Activated CD8-positive, alpha-beta T cell treated with anti-CD3 and anti-CD28 coated beads, Interleukin-2, amount 10 ng/mL, durations not matched to agents 7 days and 5 days (primary cell): ENCODE measurements around the gene SYNPO. TPM values are rescaled to one million over a fixed set of nuclear protein-coding genes. Genes with fewer than 3 reads are reported as not detected.

Experiments
- ATAC-seq: fragments of 150-1000 bp; cut with Tn5 transposase; one replicate; pipeline ENCODE4 v1.10.0; 2021; ENCODE audit warnings: moderate library complexity
- CTCF ChIA-PET: fragments of 350-600 bp; sonication (Branson Sonifier 250); formaldehyde crosslinking; loops from one replicate; lab custom pipeline; 2021; ENCODE audit warnings: antibody characterized with exemption; lab: Charles Lee
- POLR2A ChIA-PET: fragments of 350-600 bp; sonication (Branson Sonifier 250); formaldehyde crosslinking; loops from one replicate; lab custom pipeline; 2021; ENCODE audit warnings: antibody characterized with exemption; lab: Charles Lee
- DNase-seq: peaks from one replicate; pipeline ENCODE4 v3.0.0-alpha.2; 2020
- H3K27ac Mint-ChIP-seq: one replicate; pipeline ENCODE4 v1.8.0; 2021; ENCODE audit warnings: mild to moderate bottlenecking, mixed read lengths
- H3K27me3 Mint-ChIP-seq: one replicate; pipeline ENCODE4 v1.8.0; 2021; ENCODE audit warnings: low read depth, mixed read lengths
- H3K36me3 Mint-ChIP-seq: one replicate; pipeline ENCODE4 v1.8.0; 2021; ENCODE audit warnings: low read depth, mixed read lengths
- H3K4me1 Mint-ChIP-seq: one replicate; pipeline ENCODE4 v1.8.0; 2021; ENCODE audit warnings: low read depth, mixed read lengths
- H3K4me3 Mint-ChIP-seq: one replicate; pipeline ENCODE4 v1.8.0; 2021; ENCODE audit warnings: mild to moderate bottlenecking, mixed read lengths
- H3K9me3 Mint-ChIP-seq: one replicate; pipeline ENCODE4 v1.8.0; 2022; ENCODE audit warnings: mixed read lengths; ENCODE audit not compliant: insufficient read depth
- total RNA-seq, 2 experiments: library from RNA; stranded (reverse); gene quantifications; one replicate each; pipeline ENCODE4 v1.2.3, GENCODE V29; 2021

Gene SYNPO
- total RNA-seq, 2 experiments from 2014 or later = 0.10 TPM; not detected in 1

DNA sequence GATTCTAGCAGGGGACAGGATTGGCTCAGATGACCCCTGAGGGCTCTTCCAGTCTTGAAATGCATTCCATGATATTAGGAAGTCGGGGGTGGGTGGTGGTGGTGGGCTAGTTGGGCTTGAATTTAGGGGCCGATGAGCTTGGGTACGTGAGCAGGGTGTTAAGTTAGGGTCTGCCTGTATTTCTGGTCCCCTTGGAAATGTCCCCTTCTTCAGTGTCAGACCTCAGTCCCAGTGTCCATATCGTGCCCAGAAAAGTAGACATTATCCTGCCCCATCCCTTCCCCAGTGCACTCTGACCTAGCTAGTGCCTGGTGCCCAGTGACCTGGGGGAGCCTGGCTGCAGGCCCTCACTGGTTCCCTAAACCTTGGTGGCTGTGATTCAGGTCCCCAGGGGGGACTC is 17.7 kb downstream of the SYNPO start:
- H3K4me3 Mint-ChIP-seq = no peak overlapping the region
- H3K9me3 Mint-ChIP-seq = no peaks in the 10 kb centered on the region
- ChIA-PET POLR2A (interaction anchor here (1.0 to 3.1 kb wide), 2 partner anchors 43 to 121 kb away, joined by 3 to 10 read pairs; partner anchors contain the start of gene RBM22), CTCF (interaction anchor here (1.2 to 3.1 kb wide), 5 partner anchors 43 to 201 kb away, joined by 3 to 25 read pairs (median 5); partner anchors contain the start of genes IRGM and RBM22)
- H3K27me3 Mint-ChIP-seq = peaks cover 9% of the 10 kb centered on the region
- DNase-seq = no peak
- no peak overlapping the region for H3K27ac Mint-ChIP-seq
- no peak for ATAC-seq
- H3K36me3 Mint-ChIP-seq = no peaks in the 10 kb centered on the region
- peaks cover 11% of the 10 kb centered on the region for H3K4me1 Mint-ChIP-seq

DNA sequence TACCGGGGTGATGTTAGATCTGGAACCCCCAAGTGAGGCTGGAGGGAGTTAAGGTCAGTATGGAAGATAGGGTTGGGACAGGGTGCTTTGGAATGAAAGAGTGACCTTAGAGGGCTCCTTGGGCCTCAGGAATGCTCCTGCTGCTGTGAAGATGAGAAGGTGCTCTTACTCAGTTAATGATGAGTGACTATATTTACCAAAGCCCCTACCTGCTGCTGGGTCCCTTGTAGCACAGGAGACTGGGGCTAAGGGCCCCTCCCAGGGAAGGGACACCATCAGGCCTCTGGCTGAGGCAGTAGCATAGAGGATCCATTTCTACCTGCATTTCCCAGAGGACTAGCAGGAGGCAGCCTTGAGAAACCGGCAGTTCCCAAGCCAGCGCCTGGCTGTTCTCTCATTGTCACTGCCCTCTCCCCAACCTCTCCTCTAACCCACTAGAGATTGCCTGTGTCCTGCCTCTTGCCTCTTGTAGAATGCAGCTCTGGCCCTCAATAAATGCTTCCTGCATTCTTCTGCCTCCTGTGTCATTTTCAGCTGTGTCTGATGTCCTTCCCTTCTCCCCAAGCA is 18.3 kb downstream of the SYNPO start:
- ATAC-seq (no peak), DNase-seq (no peak)
- H3K27ac Mint-ChIP-seq = no peak overlapping the region
- ChIA-PET CTCF (interaction anchor here (1.4 to 3.1 kb wide), 2 partner anchors 98 to 200 kb away, joined by 5 to 25 read pairs; no protein-coding TSS in a partner anchor), POLR2A (interaction anchor here (3.1 kb wide), 1 partner anchor 42 kb away, joined by 10 read pairs; the partner anchor contains the start of gene RBM22)
- no peak overlapping the region for H3K4me3 Mint-ChIP-seq
- H3K4me1 Mint-ChIP-seq = peaks cover 11% of the 10 kb centered on the region
- no peaks in the 10 kb centered on the region for H3K36me3 Mint-ChIP-seq
- peaks cover 9% of the 10 kb centered on the region for H3K27me3 Mint-ChIP-seq
- H3K9me3 Mint-ChIP-seq = no peaks in the 10 kb centered on the region

DNA sequence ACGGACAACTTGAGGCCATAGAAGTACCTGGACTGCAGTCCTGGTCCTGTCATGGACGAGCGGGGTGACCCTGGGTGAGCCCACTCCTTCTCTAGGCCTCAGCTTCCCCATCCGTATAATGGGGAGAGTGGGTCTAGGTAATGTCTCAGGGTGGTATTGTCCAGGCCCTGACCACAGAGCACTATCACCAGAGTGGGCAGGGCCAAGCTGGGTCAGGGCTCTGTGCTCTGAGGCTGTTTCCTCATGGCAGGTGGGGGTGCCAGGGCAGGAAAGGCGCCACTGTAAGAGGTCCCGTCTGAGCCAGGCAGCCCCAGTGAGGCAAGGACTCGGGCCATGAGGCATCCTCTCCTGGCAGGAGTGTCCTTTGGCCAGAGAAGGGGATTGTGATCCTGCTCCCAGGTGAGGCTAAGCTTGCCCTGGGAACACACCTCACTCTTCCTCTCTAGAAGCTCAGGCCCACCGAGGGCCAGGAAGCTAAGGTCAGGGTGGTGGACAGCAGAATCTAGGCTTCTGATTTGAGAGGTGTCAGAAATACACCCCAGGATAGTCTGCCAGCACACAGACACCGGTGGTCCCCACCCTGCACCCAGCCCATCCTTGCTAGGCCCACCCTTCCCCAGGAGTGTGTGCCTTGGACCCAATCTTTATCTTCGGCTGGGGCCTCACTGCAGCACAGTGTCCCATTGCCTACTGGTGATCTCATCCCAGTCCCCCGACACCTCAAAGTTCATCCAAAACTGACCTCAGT is 19.1 kb downstream of the SYNPO start:
- peaks cover 11% of the 10 kb centered on the region for H3K27me3 Mint-ChIP-seq
- H3K4me1 Mint-ChIP-seq = peaks cover 11% of the 10 kb centered on the region
- DNase-seq (no peak), ATAC-seq (no peak)
- no peaks in the 10 kb centered on the region for H3K9me3 Mint-ChIP-seq
- POLR2A ChIA-PET = interaction anchor here (1.0 to 3.1 kb wide), 2 partner anchors 41 to 543 kb away, joined by 3 to 10 read pairs; partner anchors contain the start of gene RBM22
- no peak overlapping the region for H3K4me3 Mint-ChIP-seq
- no peak overlapping the region for H3K27ac Mint-ChIP-seq
- H3K36me3 Mint-ChIP-seq = no peaks in the 10 kb centered on the region
- CTCF ChIA-PET = no interaction called here

DNA sequence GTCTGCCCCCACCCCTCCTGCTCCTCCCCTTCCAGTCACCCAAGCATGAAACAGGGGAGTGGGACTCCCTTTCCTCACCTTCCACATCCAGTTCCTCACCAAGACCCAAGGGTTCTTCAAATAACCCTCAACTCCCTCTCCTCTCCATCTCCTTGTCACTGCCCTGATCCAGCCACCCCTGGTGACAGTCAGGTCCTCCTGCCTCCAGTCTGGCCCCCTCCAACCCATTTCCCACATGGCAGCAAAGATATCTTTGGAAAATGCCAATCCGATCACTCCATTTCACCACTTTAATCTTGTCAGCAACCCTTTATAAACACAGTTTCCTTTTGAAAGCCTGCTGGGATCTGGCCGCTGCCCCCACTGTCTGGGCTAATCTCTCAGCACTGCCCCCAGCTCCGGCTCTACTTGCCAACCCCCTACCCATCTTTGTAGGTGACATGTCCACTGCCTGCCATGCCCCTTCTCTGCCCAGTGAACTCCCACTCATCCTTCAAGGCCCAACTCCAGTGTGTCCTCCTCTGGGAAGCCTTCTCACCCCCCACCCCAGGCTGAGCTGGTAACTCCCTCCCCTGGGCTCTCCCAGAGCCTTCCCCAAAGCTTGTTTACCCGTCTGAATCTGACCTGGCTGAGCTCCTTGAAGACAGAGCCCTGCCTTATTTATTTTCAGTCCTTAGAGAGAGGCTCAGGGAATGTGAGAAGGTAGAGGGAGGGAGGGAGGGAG is 19.8 kb downstream of the SYNPO start:
- ChIA-PET POLR2A (interaction anchor here (1.0 to 3.1 kb wide), 2 partner anchors 40 to 542 kb away, joined by 3 to 10 read pairs; partner anchors contain the start of gene RBM22), CTCF (no interaction called here)
- H3K9me3 Mint-ChIP-seq = no peaks in the 10 kb centered on the region
- no peak overlapping the region for H3K27ac Mint-ChIP-seq
- ATAC-seq = no peak
- H3K4me3 Mint-ChIP-seq = no peak overlapping the region
- peaks cover 11% of the 10 kb centered on the region for H3K4me1 Mint-ChIP-seq
- H3K36me3 Mint-ChIP-seq = no peaks in the 10 kb centered on the region
- H3K27me3 Mint-ChIP-seq = peaks cover 14% of the 10 kb centered on the region
- no peak for DNase-seq

DNA sequence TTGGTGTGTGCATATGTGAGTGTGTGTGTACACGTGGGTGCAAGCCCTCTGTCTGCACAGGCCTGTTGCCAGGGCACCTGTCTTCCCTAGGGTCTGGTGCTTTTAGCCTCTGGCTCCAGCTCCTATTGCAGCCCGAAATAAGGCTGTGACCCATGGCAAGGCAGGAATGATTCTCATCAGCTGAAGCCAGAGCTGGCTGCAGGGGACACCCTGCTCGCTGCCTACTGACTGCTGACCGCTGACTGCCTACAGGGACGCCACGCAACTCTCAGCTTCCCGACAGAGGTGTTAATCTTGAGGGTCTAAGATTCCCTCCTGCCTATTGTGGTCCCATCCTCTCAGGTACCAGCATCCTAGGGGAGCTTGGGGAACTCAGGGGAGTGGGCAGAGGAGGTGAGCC is 20.6 kb downstream of the SYNPO start, which contains the start of gene MYOZ3:
Gene MYOZ3 (plus strand): TSS at position 166 of the 400 bp plus-strand sequence. CDS start 1,691 bp downstream, outside the sequence.
- no peak for ATAC-seq
- Mint-ChIP-seq H3K9me3 (no peaks in the 10 kb centered on the region), H3K27me3 (peaks cover 14% of the 10 kb centered on the region), H3K36me3 (no peaks in the 10 kb centered on the region), H3K27ac (no peak within 1 kb of the TSS), H3K4me1 (peaks cover 7% of the 10 kb centered on the region), H3K4me3 (no peak within 1 kb of the TSS)
- POLR2A ChIA-PET = no interaction called here
- CTCF ChIA-PET = no interaction called here
- DNase-seq = no peak

DNA sequence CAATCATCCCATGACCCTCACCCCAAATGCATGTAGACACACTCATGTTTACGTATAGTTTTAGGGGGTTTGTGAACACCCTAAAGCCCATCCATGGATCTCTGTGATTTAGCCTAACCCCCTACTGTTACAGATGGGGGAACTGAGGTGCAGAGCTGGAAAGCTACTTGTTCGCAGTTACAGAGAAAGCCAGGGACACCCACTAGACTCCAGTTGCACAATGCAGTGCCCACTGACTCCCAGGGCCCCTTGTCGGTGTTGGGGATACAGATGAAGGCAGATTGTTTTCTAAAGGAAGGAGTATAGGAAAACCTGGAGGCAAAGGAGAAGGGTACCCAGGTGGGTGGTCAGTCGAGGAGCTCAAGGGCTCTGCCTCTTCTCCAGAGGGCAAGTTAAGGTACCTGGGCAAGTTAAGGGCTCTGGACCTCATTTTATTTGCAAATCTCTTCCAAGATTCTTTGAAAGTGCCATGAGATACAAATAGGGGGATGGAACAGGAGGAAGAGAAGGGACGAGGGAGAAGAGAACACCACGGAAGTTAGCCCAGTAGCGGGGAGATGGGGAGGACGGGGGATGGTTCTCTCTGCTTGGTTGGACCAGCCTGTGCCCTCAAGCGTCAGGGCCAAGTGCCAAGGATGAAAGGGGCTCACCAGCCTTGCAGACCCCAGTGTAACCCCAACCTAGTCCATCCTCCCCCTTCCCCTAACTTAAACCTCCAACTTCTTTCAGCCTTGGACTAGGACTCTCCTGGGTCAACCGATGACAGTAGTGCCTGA is 21.5 kb downstream of the SYNPO start:
- DNase-seq = no peak
- no peak for ATAC-seq
- H3K27me3 Mint-ChIP-seq = peaks cover 14% of the 10 kb centered on the region
- H3K4me3 Mint-ChIP-seq = no peak overlapping the region
- H3K9me3 Mint-ChIP-seq = no peaks in the 10 kb centered on the region
- no peaks in the 10 kb centered on the region for H3K36me3 Mint-ChIP-seq
- POLR2A ChIA-PET = interaction anchor here (1.1 kb wide), 1 partner anchor 212 kb away, joined by 3 read pairs; no protein-coding TSS in a partner anchor
- CTCF ChIA-PET = no interaction called here
- no peak overlapping the region for H3K27ac Mint-ChIP-seq
- peaks cover 7% of the 10 kb centered on the region for H3K4me1 Mint-ChIP-seq

DNA sequence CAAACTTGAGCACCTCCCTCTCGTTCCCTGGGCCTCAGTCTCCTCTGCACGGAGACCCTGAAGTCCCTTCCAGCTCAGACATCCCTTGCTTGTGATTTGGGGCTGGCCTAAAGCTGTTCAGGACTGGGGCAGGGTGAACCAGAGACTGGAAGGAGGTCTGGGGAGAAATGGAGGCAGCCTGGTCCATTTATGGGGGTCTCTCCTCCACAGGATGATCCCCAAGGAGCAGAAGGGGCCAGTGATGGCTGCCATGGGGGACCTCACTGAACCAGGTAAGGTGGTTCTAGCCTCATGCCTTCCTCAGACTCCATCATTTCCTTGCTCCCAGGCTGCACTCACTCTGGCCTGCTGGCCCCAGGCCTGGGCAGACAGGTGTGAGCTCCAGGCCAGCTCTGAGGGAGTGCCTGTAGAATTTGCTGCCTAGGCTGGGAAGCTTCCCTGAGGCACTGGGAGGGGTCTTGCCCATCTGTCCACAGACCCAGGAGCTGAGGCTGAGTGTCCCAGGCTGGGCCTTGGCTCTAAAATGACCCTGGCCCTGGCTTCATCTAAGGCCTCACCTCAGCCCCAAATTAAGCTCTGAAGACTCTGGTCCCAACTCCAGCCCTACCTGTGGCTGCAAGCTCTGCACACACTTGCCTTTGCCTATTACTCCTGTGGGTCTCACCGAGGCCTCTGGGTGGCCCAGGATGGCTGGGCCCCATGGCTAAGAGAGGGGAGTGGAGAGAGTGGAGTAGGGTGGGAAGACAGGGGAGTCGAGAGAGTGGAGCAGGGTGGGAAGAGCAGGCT is 22.5 kb downstream of the SYNPO start:
- DNase-seq = no peak
- ChIA-PET CTCF (no interaction called here), POLR2A (interaction anchor here (1.1 kb wide), 1 partner anchor 213 kb away, joined by 3 read pairs; no protein-coding TSS in a partner anchor)
- peak; percentile 33 for ATAC-seq
- no peaks in the 10 kb centered on the region for H3K36me3 Mint-ChIP-seq
- no peaks in the 10 kb centered on the region for H3K9me3 Mint-ChIP-seq
- no peak overlapping the region for H3K4me3 Mint-ChIP-seq
- H3K4me1 Mint-ChIP-seq = no peaks in the 10 kb centered on the region
- peaks cover 14% of the 10 kb centered on the region for H3K27me3 Mint-ChIP-seq
- no peak overlapping the region for H3K27ac Mint-ChIP-seq

DNA sequence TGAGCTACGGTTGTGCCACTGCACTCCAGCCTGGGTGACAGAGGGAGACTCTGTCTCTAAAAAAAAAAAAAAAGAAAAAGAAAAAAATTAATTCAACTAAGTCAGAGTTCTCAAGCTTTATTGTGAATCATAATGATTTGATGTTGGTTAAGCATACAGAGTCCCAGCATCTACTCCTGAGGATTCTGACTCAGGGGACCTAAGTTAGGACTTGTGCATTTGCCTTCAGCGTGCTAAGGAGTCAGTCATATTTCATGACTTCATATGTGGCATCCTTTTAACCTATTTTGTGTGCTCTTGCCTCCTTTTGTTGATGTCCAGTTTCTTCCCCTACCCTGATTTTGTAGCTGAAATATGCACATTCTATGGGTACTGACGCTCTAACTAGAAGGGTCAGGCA is 23.5 kb downstream of the SYNPO start:
- Mint-ChIP-seq H3K4me1 (no peaks in the 10 kb centered on the region), H3K27ac (no peak overlapping the region), H3K27me3 (peaks cover 14% of the 10 kb centered on the region), H3K4me3 (no peak overlapping the region), H3K9me3 (no peaks in the 10 kb centered on the region), H3K36me3 (no peaks in the 10 kb centered on the region)
- POLR2A ChIA-PET = interaction anchor here (0.6 kb wide), 1 partner anchor 186 kb away, joined by 7 read pairs; no protein-coding TSS in a partner anchor
- DNase-seq (no peak), ATAC-seq (no peak)
- CTCF ChIA-PET = interaction anchor here (0.9 kb wide), 1 partner anchor 8 kb away, joined by 3 read pairs; no protein-coding TSS in a partner anchor

DNA sequence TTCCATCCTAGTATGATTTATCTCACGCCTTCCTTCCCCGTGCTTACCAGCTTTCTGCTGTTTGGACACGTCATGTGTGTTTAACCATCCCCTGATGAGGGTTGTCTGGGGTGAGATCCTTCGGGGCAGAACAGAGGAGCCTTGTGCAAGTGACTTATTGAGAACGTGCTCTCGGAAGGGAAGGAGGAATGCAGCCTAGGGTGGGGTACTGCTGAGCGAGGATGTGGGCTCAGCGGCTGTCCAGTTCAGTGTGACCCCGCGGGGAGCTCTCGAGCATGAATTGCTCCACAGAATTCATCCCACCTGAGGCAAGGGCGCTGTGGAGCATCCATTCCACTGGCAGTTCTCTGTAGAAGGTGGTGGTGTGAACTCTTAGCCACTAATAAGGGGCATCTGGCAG is 24.6 kb downstream of the SYNPO start:
- no peaks in the 10 kb centered on the region for H3K9me3 Mint-ChIP-seq
- no peak overlapping the region for H3K4me3 Mint-ChIP-seq
- no peak overlapping the region for H3K27ac Mint-ChIP-seq
- H3K4me1 Mint-ChIP-seq = no peaks in the 10 kb centered on the region
- ChIA-PET POLR2A (interaction anchor here (0.7 kb wide), 1 partner anchor 65 kb away, joined by 6 read pairs; no protein-coding TSS in a partner anchor), CTCF (interaction anchor here (0.9 kb wide), 1 partner anchor 9 kb away, joined by 3 read pairs; no protein-coding TSS in a partner anchor)
- H3K27me3 Mint-ChIP-seq = peaks cover 18% of the 10 kb centered on the region
- ATAC-seq (no peak), DNase-seq (no peak)
- H3K36me3 Mint-ChIP-seq = no peaks in the 10 kb centered on the region

DNA sequence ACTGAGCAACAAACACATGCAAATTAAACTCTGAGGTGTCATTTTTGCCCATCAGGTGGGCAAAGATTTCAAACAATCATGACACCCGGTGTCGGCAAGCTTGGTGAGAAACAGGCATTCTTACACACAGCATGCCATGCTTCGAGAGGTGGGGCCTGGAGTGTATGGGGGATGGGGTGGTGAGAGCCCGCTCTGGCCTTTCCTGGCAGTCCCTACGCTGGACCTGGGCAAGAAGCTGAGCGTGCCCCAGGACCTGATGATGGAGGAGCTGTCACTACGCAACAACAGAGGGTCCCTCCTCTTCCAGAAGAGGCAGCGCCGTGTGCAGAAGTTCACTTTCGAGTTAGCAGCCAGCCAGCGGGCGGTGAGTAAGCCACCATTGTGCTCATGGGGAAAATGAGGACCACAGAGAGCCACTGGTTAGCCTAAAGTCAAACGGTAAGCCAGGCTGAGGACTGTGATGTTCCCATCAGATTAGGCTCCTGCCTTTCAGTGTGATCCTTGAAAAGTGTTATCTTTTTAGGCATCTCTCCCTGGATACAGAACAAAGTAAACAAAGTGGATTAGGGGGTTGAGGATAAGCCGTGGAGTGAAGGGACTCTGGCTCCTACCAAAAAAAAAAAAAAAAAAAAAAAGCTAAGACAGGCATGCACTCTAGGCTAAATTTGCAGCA is 30.0 kb downstream of the SYNPO start:
- Mint-ChIP-seq H3K27ac (no peak overlapping the region), H3K4me3 (no peak overlapping the region)

More for the DNA sequence above, 30.0 kb downstream of the SYNPO start:
- peaks cover 25% of the 10 kb centered on the region for H3K27me3 Mint-ChIP-seq
- H3K36me3 Mint-ChIP-seq = no peaks in the 10 kb centered on the region
- ChIA-PET CTCF (interaction anchor here (1.2 kb wide), 1 partner anchor 176 kb away, joined by 3 read pairs; the partner anchor contains the start of gene IRGM), POLR2A (interaction anchor here (0.9 kb wide), 1 partner anchor 31 kb away, joined by 3 read pairs; the partner anchor contains the start of gene RBM22)
- ATAC-seq (no peak), DNase-seq (no peak)
- peaks cover 8% of the 10 kb centered on the region for H3K4me1 Mint-ChIP-seq
- H3K9me3 Mint-ChIP-seq = no peaks in the 10 kb centered on the region
